ENCODE results near the gene TFR2.

DNA sequence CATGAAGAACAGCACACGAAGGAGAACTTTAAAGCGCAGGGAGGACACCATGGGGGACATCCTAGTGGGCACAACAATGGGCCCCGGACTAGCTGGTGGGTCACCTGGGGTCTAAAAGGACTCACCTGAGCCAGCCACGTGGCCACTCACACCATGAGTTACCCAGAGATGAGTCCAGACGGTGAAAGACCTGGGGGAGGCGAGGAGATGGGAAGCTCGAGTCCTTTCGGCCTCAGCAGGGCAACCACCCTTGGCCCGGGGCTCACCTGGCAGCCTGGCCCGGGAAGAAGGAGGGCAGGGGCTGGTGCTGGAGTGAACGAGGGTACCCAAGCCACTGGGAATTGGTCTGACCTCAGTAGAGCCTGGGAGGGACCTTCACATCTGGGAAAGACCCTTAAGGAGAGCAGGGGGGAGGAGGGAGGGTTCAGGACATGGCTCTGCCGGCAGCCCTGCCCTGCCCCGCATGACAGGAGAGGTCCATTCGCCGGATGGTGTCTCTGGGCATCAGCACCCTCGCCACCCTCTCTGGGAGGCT lies 47.0 kb upstream of the TFR2 start:
- TF ChIP-seq, protein P1, sequence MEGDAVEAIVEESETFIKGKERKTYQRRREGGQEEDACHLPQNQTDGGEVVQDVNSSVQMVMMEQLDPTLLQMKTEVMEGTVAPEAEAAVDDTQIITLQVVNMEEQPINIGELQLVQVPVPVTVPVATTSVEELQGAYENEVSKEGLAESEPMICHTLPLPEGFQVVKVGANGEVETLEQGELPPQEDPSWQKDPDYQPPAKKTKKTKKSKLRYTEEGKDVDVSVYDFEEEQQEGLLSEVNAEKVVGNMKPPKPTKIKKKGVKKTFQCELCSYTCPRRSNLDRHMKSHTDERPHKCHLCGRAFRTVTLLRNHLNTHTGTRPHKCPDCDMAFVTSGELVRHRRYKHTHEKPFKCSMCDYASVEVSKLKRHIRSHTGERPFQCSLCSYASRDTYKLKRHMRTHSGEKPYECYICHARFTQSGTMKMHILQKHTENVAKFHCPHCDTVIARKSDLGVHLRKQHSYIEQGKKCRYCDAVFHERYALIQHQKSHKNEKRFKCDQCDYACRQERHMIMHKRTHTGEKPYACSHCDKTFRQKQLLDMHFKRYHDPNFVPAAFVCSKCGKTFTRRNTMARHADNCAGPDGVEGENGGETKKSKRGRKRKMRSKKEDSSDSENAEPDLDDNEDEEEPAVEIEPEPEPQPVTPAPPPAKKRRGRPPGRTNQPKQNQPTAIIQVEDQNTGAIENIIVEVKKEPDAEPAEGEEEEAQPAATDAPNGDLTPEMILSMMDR (IDR thresholded peaks at IDR 0.05; ENCODE audit: insufficient read depth, low read depth, low read length) = no peak
- no peak for TF ChIP-seq EZH2 (IDR thresholded peaks at IDR 0.05; ENCODE audit: insufficient read depth, low read length)
